GM12891 (cell line): ENCODE measurements around the gene FNDC7.
"Not testable (repeated sequence)": the region's sequence is repeated elsewhere in the genome, so short reads cannot be mapped to it uniquely, and the experiment has no call there.

ENCODE experiments used
- DNase-seq: peaks from one replicate; pipeline ENCODE4 v3.0.0; 2011; ENCODE audit warnings: low spot score; ENCODE audit not compliant: insufficient read length
- FAIRE-seq: peaks from 2 replicates; lab custom pipeline; 2011; peaks lifted over from hg19 to GRCh38; lab: Jason Lieb, UNC
- PAX5 ChIP-seq: IDR thresholded peaks from 2 replicates; pipeline ENCODE4 v1.6.1; 2011; ENCODE audit warnings: low read length, moderate library complexity, mild to moderate bottlenecking; ENCODE audit not compliant: insufficient read depth, severe bottlenecking
- POLR2A ChIP-seq: IDR thresholded peaks from 2 replicates; pipeline ENCODE4 v1.6.1; 2011; ENCODE audit warnings: low read depth, low read length, control low read depth
- POLR2AphosphoS5 ChIP-seq: IDR thresholded peaks from 2 replicates; pipeline ENCODE4 v1.6.1; 2011; ENCODE audit warnings: low read depth, low read length, control low read depth
- POU2F2 ChIP-seq: IDR thresholded peaks from 2 replicates; pipeline ENCODE4 v1.6.1; 2011; ENCODE audit warnings: low read depth, mild to moderate bottlenecking, control low read depth, low read length, moderate library complexity
- SPI1 ChIP-seq: IDR thresholded peaks from 2 replicates; pipeline ENCODE4 v1.6.1; 2011; ENCODE audit warnings: low read depth, low read length, control low read depth
- TAF1 ChIP-seq: IDR thresholded peaks from 2 replicates; pipeline ENCODE4 v1.6.1; 2011; ENCODE audit warnings: low read depth, low read length, control low read depth

The FNDC7 gene

DNA sequence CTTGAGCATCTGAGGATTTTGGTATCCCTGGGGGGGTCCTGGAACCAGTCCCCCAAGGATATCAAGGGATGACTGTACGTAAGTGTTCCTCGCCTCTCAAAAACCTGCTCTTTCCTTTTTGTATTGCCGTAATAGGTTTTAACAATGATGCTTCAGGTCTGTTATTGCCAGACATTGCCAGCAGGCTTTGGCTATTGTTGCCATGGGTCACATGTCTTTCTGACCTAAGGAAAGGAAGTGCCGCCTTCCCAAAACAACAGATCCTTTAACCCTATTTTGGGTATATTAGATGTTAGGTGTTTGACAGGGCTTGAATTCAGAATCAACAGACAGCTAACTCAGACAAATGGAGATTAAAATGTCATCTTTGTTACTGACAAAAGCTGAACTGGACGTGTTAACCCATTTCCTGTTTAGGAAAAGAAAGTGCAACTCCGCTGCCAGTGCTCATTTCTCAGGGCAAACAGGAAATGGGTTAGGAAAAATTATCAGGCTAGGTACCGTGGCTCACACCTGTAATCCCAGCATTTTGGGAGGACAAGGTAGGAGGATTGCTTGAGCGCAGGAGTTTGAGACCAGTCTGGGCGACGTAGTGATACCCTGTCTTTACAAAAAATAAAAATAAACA lies 33.0 kb upstream of the FNDC7 start:
- no peak for FAIRE-seq
- 0 out of 2 replicates have a peak, but pooled peaks have one; percentile 14 for TF ChIP-seq SPI1
- TF ChIP-seq POLR2A, result no peak
- no peak for DNase-seq

DNA sequence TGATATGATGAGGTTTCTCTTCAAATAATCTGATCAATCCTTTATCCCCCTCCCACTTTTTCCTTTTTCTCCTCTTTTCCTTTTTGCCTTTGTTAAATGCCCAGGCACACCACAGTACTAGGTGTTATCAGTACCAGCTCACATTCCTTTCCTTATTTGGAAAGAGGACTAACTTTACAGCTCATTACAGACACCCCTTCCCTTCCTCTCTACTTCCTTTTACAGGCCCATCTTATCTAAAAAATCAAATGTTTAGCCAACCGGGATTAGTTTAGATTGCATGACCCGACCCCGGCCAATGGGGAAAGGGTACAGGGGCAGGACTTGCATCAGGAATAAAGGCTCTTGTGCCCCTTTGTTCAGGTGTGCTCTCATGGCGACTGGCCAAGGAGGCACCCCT lies 31.0 kb upstream of the FNDC7 start:
- FAIRE-seq, DNase-seq: not testable (repeated sequence)

DNA sequence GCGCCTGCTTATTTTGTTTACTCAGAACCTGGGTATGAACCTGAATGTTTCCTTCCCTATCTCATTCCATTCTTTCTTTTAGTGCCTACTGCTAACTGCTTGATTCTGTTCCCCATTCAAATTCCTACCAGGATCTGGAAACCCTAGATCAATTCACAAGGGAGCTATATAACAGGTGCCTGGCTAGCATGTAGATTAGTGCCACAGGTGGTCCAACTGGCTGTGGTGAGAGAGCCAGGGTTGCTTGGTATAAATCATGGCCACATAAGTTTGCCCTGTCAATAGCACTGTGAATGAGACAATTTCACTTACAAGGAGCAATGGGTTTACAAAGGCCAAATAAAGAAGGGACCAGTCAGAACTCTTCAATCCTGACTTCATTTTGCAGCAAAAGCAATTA lies 27.2 kb upstream of the FNDC7 start:
- FAIRE-seq, result no peak
- DNase-seq, result no peak
- TF ChIP-seq PAX5 (no peak), SPI1 (no peak), POLR2AphosphoS5 (no peak), POLR2A (no peak), TAF1 (no peak), POU2F2 (no peak)

DNA sequence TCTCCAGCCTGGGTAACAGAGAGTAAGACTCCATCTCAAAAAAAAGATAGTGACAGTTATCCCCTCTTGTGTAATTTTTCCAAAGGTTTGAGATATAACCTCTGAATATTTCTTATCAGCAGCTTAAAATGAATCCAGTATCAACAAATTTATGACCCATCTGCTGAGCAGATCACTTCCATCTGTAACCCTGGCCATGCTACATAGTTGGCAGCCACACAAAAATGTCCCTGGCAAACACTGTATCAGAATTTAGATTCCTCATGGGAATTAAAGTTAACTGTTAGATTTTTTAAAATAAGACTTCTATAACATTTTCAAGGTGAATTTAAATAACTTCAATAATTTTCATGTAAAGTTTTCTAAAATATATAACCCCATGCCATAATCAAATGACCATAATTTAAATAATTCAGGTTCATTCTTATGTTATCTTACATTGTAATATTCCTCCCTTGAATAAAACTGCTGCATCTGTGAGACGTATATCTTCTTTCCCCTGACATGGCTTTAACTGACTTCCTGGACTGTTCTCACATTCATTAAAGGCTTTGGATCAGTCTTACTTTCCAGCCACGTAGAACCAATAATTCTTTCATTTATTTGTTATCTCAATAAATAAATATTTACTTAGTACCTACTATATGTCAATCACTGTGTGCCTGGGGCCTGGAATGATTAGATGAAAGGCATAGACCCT lies 25.9 kb upstream of the FNDC7 start:
- DNase-seq, result no peak
- FAIRE-seq, result no peak
- TF ChIP-seq POU2F2 (no peak), TAF1 (no peak), POLR2AphosphoS5 (no peak), POLR2A (no peak), SPI1 (no peak), PAX5 (no peak)

DNA sequence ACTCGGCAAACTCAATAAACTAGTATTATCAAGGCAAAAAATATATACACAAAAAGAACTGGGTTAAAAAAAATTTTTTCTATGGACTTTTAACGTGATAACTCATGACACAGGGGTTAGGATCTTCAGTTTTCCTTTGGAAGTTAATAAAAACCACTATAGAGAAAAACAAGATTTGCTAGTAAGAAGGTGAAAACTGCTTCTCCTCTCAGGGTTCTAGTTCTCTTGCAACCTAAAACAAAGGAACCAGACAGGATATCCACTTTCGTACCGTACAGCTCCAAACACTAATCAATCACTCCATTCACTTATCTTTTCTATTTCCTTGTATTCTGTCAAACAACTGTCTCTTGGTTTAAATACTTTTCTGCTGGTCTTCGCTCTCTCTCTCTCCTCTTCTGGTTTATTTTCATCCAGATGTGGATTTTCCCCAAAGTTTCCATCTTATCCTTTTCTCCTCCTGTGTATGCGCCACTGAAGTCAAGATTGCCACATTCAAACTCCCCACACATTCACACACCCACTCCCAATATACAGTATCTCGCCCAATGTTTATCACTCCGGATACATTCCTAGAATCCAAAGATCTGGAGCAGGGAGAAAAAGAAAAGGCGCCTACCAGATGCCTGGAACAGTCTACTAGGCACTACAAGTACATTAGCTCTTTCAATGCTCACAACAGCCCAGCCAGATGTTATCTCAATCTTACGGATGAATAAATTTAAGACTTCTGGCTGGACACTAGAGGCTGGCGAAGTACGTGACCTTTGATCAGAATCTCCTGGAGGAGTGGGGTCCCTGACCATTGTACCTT lies 21.4 kb upstream of the FNDC7 start:
- FAIRE-seq, result no peak
- no peak for TF ChIP-seq TAF1
- no peak for TF ChIP-seq PAX5
- no peak for TF ChIP-seq POLR2A
- TF ChIP-seq SPI1, result no peak
- no peak for TF ChIP-seq POU2F2
- TF ChIP-seq POLR2AphosphoS5, result no peak
- DNase-seq, result no peak

DNA sequence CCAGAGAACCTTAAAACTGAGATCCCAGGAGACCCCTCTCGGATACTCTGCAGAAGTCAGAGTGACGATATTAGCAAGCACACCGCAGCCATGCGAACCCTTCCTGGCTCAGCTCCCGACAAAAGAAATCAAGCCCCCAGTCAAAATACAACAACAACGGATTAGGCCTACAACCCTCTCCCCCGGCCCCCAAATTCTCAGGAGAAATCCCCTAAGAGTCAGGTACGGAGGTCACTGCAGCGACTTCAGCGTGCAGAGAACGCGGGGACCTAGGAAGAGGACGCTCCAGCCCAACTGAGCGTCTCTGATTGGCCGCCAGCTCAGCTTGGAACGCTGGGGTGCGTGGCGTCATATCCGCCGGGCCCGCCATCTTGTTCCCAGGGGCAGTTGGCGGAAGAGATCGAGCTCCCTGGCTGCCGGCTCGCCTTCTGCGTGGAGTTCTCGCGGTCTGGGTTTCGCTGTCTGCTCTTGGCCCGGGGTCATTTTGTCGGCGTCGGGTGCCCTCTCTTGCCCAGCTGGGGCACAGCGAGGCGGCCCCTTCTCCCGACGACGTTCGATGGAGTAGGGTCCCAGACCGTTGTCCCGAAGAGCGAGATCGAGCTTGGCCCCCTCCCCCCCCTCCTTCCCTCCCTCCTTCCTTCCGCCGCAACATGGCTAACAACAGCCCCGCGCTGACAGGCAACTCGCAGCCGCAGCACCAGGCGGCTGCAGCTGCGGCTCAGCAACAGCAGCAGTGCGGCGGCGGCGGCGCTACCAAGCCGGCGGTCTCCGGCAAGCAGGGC lies 20.6 kb upstream of the FNDC7 start, which contains the start of gene PRPF38B:
Gene PRPF38B (plus strand): TSS at position 369 of the 782 bp plus-strand sequence. CDS start 282 bp downstream, at position 651.
- FAIRE-seq (peak; percentile 98), DNase-seq (peak; percentile 78)
- TF ChIP-seq POLR2AphosphoS5 (peak; percentile 97), SPI1 (no peak), POU2F2 (peak; percentile 82), POLR2A (peak; percentile 98), TAF1 (peak; percentile 90), PAX5 (no peak)

DNA sequence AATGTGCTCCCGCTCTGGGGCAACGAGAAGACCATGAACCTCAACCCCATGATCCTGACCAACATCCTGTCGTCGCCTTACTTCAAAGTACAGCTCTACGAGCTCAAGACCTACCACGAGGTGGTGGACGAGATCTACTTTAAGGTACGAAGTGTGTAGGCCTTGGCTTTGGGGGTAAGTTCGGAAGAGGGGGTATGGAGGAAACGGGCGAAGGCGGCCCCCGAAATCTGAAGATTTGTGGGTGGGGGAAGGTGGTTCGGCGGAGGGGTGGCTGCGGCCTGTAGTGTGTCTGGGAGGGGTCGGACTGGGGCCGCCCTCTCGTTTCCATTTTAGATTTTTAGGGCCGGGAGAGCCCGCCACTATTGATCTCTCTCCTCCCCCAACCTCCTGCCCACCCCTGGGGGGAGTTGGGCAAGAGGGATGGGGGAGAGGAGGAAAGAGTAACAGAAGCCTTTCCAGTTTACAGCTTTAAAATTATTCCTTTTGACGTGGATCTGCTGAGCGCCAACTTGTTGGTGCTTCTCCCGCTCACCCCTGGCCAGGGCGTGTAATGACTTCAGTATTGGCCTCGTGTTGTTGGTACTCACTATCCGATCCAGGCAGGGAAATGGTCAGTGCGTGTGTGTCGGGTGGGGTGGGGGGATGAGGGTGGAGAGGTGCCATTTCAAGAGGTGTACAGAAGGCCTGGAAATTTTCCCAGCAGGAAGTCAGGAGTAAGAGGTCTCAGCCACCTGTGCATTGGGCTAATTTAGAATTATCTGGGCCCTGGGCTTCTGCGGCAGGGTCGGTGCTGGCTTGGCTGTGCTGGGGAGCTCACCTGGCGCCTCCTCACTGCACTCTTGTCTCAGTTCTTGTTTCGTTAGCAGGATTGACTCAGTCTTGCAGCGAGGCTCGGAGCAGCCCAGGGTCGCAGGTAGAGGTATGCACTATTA lies 19.7 kb upstream of the FNDC7 start:
- TF ChIP-seq SPI1 (peak; percentile 84), POLR2A (peak; percentile 28; the same call in 1 of the 2 replicates), POU2F2 (0 out of 2 replicates have a peak, but pooled peaks have one; percentile 26), TAF1 (0 out of 2 replicates have a peak, but pooled peaks have one; percentile 17), PAX5 (no peak), POLR2AphosphoS5 (no peak)
- DNase-seq (peak; percentile 43), FAIRE-seq (peak; percentile 82)

DNA sequence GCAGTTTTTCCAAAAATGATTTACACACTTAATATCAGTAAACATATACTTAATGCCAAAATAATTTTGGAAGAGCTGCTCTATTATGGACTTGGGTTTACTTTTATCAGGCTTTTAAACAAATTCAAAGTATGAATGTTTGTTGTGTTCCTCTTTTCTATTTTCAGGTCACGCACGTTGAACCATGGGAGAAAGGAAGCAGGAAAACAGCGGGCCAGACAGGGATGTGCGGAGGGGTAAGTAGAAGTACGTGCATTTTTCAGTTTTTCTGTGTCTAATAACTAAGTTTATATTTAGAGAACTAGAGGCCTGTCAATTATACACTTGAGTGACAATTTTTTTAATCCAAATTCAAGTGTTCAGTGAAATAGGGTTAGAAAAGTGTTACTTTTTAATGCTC lies 17.2 kb upstream of the FNDC7 start:
- no peak for TF ChIP-seq PAX5
- TF ChIP-seq POLR2A, result no peak
- TF ChIP-seq POU2F2, result no peak
- no peak for TF ChIP-seq SPI1
- no peak for TF ChIP-seq POLR2AphosphoS5
- TF ChIP-seq TAF1, result no peak
- no peak for DNase-seq
- no peak for FAIRE-seq
